CD14-positive monocyte (primary cell): ENCODE data around the gene EXOC6B. TPM values are rescaled to one million over a fixed set of nuclear protein-coding genes. Genes with fewer than 3 reads are reported as not detected.

Source experiments
- DNase-seq, 3 donors: peaks; one replicate each; pipeline ENCODE4 v3.0.0-alpha.2; 2011 to 2022
- H2AFZ ChIP-seq: 2 replicates; pipeline ENCODE4 v1.6.0; 2012; ENCODE audit warnings: mild to moderate bottlenecking, low read depth, low read length, inconsistent platforms; ENCODE audit not compliant: insufficient read depth, poor library complexity, severe bottlenecking
- H3K27ac ChIP-seq, 2 donors: 1 replicate in 1 of 2; 2 replicates in 1 of 2; pipeline ENCODE4 v1.5.1; 2012 to 2013; ENCODE audit warnings: low read length in 2 of 2, control low read depth in 1 of 2, inconsistent platforms in 1 of 2, low read depth in 1 of 2, mild to moderate bottlenecking in 1 of 2
- H3K27me3 ChIP-seq, 2 donors: one replicate each; pipeline versions ENCODE4 v1.6.0 to v1.6.1; 2011 to 2013; ENCODE audit warnings: low read length in 2 of 2; ENCODE audit not compliant: control insufficient read depth in 2 of 2, insufficient read depth in 2 of 2
- H3K36me3 ChIP-seq, 2 donors: replicated peaks in 1 of 2; 1 replicate in 1 of 2; 2 replicates in 1 of 2; pipeline versions ENCODE4 v1.5.1 to v1.6.1; 2012 to 2013; ENCODE audit warnings: low read length in 2 of 2, control low read depth in 1 of 2, inconsistent platforms in 1 of 2, mild to moderate bottlenecking in 1 of 2; ENCODE audit not compliant: insufficient read depth in 2 of 2, control insufficient read depth in 1 of 2
- H3K4me1 ChIP-seq, 2 donors: 1 replicate in 1 of 2; 2 replicates in 1 of 2; pipeline versions ENCODE4 v1.5.1 to v1.6.1; 2012 to 2013; ENCODE audit warnings: low read length in 2 of 2, control low read depth in 1 of 2, inconsistent platforms in 1 of 2, mild to moderate bottlenecking in 1 of 2, moderate library complexity in 1 of 2; ENCODE audit not compliant: insufficient read depth in 2 of 2, control insufficient read depth in 1 of 2
- H3K4me2 ChIP-seq: replicated peaks from 2 replicates; pipeline ENCODE3; 2012; ENCODE audit warnings: low read length, moderate library complexity, mild to moderate bottlenecking; ENCODE audit not compliant: poor library complexity, severe bottlenecking; ENCODE audit errors: extremely low read depth
- H3K4me3 ChIP-seq, 3 experiments: fragments of 200-600 bp in 1 of 3; sonication (generic) in 1 of 3; replicated peaks in 1 of 3; 1 replicate in 2 of 3; 2 replicates in 1 of 3; pipeline ENCODE4 v1.5.1; 2011 to 2013; ENCODE audit warnings: low read length in 3 of 3, mild to moderate bottlenecking in 3 of 3, control low read depth in 2 of 3, low read depth in 2 of 3, inconsistent platforms in 1 of 3, moderate library complexity in 1 of 3
- H3K79me2 ChIP-seq: 2 replicates; pipeline ENCODE4 v1.6.0; 2012; ENCODE audit warnings: mild to moderate bottlenecking, control low read depth, inconsistent platforms, low read length, moderate library complexity; ENCODE audit not compliant: insufficient read depth
- H3K9ac ChIP-seq: 2 replicates; pipeline ENCODE4 v1.6.0; 2017; ENCODE audit warnings: low read length, mild to moderate bottlenecking; ENCODE audit not compliant: insufficient read depth, poor library complexity, severe bottlenecking
- H3K9me3 ChIP-seq, 2 donors: replicated peaks in 1 of 2; 1 replicate in 1 of 2; 2 replicates in 1 of 2; pipeline versions ENCODE4 v1.5.1 to v1.6.1; 2012 to 2013; ENCODE audit warnings: low read length in 2 of 2, control low read depth in 1 of 2; ENCODE audit not compliant: control insufficient read depth in 1 of 2, insufficient read depth in 1 of 2
- H4K20me1 ChIP-seq: 2 replicates; pipeline ENCODE4 v1.6.0; 2012; ENCODE audit warnings: mild to moderate bottlenecking, low read length, control low read depth, moderate library complexity; ENCODE audit not compliant: insufficient read depth
- H3K27ac Mint-ChIP-seq, 7 donors: one replicate each; pipeline ENCODE4 v1.8.0; 2020; ENCODE audit warnings: mild to moderate bottlenecking in 7 of 7, mixed read lengths in 7 of 7, moderate library complexity in 6 of 7, inconsistent platforms in 2 of 7
- H3K27me3 Mint-ChIP-seq, 3 donors: one replicate each; pipeline ENCODE4 v1.8.0; 2021 to 2022; ENCODE audit warnings: low read depth in 3 of 3, mild to moderate bottlenecking in 3 of 3, mixed read lengths in 3 of 3, moderate library complexity in 3 of 3, inconsistent platforms in 1 of 3
- H3K36me3 Mint-ChIP-seq, 2 donors: one replicate each; pipeline ENCODE4 v1.8.0; 2020; ENCODE audit warnings: mixed read lengths in 2 of 2, inconsistent platforms in 1 of 2, mild to moderate bottlenecking in 1 of 2
- H3K4me1 Mint-ChIP-seq: one replicate; pipeline ENCODE4 v1.8.0; 2020; ENCODE audit warnings: mild to moderate bottlenecking, mixed read lengths
- H3K4me3 Mint-ChIP-seq, 2 donors: one replicate each; pipeline ENCODE4 v1.8.0; 2020; ENCODE audit warnings: mild to moderate bottlenecking in 2 of 2, mixed read lengths in 2 of 2, moderate library complexity in 1 of 2
- H3K9me3 Mint-ChIP-seq, 7 donors: one replicate each; pipeline ENCODE4 v1.8.0; 2020 to 2022; ENCODE audit warnings: mixed read lengths in 7 of 7, mild to moderate bottlenecking in 6 of 7, moderate library complexity in 6 of 7, inconsistent platforms in 2 of 7
- WGBS: methylation state at CpG from one replicate; pipeline ENCODE4 v1.1.5; 2013; ENCODE audit warnings: missing lambda C conversion rate; ENCODE audit not compliant: insufficient coverage; 5-methylcytosine and 5-hydroxymethylcytosine counted together
- intact Hi-C, 2 donors: fragments of 100-400 bp; cut with micrococcal nuclease; formaldehyde crosslinking; loops; one replicate each; pipeline versions ENCODE4 v1.15.0 to v1.15.1; 2023
- polyA plus RNA-seq, 3 donors: library from polyadenylated mRNA; depleted of rRNA in 1 of 3; unstranded in 2 of 3; stranded (reverse) in 1 of 3; fragments of 300-500 nt in 2 of 3; fragments of >200 nt in 1 of 3; fragmentation: Illumina TruSeq in 2 of 3; gene quantifications; 1 replicate in 2 of 3; 2 replicates in 1 of 3; pipeline ENCODE4 v1.2.3, GENCODE V29; 2012 to 2021
- TF ChIP-seq, protein P1 (sequence below): fragments of 200-600 bp; IDR thresholded peaks from one replicate; pipeline ENCODE4 v1.8.0; 2022; ENCODE audit warnings: antibody characterized with exemption, mild to moderate bottlenecking

EXOC6B gene
- polyA plus RNA-seq, 3 donors = 1.8 to 2.8 (median 2.1) TPM

DNA sequence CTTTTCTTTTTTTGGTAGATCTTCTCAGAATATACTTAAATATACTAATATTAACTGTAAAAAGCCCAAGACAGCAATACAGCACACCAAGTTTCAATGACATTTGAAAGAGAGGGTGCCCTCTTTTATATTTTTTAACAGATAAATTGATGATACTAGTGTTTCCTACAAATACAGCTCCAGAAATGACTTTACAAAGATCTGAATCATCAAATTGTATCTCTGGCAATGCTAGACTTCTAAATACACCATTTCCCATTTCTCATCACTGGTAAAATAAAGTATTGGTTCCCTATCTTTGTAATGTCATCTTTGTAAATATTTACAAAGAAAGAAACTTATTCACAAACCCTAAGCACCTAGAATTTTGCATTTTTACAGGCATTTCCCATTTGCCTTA is 281.3 kb downstream of the EXOC6B start:
- H3K9me3 Mint-ChIP-seq = peaks cover 0 to 3% (median 0%) of the 10 kb centered on the region in 7 donors
- no peaks in the 10 kb centered on the region for H3K9me3 ChIP-seq
- no peaks in the 10 kb centered on the region for H4K20me1 ChIP-seq
- H3K27me3 ChIP-seq = no peaks in the 10 kb centered on the region
- H3K4me1 Mint-ChIP-seq = no peaks in the 10 kb centered on the region
- no peaks in the 10 kb centered on the region for H3K4me1 ChIP-seq
- no peak overlapping the region for H3K27ac Mint-ChIP-seq
- no peak overlapping the region for H3K4me2 ChIP-seq
- no peak overlapping the region for H2AFZ ChIP-seq
- DNase-seq = no peak
- H3K4me3 Mint-ChIP-seq = no peak overlapping the region
- H3K79me2 ChIP-seq = no peaks in the 10 kb centered on the region
- intact Hi-C loops = no loop called here
- H3K36me3 Mint-ChIP-seq = no peaks in the 10 kb centered on the region
- peaks cover 0 to 2% (median 0%) of the 10 kb centered on the region in 3 donors for H3K27me3 Mint-ChIP-seq
- no peak overlapping the region for H3K27ac ChIP-seq
- H3K4me3 ChIP-seq = no peak overlapping the region
- no peaks in the 10 kb centered on the region for H3K36me3 ChIP-seq
- no peak overlapping the region for H3K9ac ChIP-seq
- TF ChIP-seq, protein P1, sequence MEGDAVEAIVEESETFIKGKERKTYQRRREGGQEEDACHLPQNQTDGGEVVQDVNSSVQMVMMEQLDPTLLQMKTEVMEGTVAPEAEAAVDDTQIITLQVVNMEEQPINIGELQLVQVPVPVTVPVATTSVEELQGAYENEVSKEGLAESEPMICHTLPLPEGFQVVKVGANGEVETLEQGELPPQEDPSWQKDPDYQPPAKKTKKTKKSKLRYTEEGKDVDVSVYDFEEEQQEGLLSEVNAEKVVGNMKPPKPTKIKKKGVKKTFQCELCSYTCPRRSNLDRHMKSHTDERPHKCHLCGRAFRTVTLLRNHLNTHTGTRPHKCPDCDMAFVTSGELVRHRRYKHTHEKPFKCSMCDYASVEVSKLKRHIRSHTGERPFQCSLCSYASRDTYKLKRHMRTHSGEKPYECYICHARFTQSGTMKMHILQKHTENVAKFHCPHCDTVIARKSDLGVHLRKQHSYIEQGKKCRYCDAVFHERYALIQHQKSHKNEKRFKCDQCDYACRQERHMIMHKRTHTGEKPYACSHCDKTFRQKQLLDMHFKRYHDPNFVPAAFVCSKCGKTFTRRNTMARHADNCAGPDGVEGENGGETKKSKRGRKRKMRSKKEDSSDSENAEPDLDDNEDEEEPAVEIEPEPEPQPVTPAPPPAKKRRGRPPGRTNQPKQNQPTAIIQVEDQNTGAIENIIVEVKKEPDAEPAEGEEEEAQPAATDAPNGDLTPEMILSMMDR = no peak

DNA sequence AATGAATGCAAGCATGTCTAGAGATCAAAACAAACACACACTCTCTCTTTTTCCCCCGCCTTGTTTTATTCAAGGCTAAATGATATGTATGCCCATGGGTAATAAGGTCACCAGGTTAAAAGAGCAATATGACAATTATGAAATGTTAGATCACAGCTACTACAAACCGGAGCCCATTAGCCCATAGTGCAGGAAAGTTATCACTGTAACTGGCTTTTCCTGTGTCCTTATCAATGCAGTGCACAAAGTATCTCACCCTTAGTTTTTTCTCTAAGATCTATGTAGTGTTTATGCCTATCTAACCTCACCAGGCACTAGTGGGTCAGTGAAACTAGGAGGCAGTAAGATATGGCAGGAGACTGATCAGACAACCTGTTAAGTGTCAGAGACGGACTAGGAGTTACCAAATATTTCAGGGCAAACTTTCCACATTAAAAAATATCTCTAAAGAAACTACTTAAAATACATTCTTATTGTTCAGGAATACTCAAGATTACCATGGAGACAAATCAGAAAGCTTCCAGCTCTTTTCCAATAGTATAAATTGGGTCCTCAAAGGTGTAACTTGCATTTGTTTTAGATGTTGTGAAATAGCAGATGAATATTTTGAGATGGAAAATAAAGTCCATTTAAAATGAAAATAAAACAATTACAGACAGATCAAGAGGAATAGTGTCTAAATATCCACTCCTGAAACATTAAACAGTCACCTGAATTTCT is 282.2 kb downstream of the EXOC6B start:
- H3K9me3 ChIP-seq = no peaks in the 10 kb centered on the region
- H3K27me3 Mint-ChIP-seq = peaks cover 0 to 2% (median 0%) of the 10 kb centered on the region in 3 donors
- TF ChIP-seq, protein P1 = no peak
- no peak overlapping the region for H3K4me3 Mint-ChIP-seq
- H3K4me3 ChIP-seq = no peak overlapping the region
- no peaks in the 10 kb centered on the region for H3K27me3 ChIP-seq
- no peak overlapping the region for H3K9ac ChIP-seq
- no peak for DNase-seq
- H3K27ac ChIP-seq = no peak overlapping the region
- no peak overlapping the region for H2AFZ ChIP-seq
- no peaks in the 10 kb centered on the region for H3K36me3 ChIP-seq
- WGBS = no CpG with 5 or more reads among the region's 3 CpGs
- H3K4me2 ChIP-seq = no peak overlapping the region
- no peaks in the 10 kb centered on the region for H4K20me1 ChIP-seq
- H3K4me1 Mint-ChIP-seq = no peaks in the 10 kb centered on the region
- no peaks in the 10 kb centered on the region for H3K4me1 ChIP-seq
- no peaks in the 10 kb centered on the region for H3K79me2 ChIP-seq
- H3K9me3 Mint-ChIP-seq = peaks cover 0 to 5% (median 0%) of the 10 kb centered on the region in 7 donors
- intact Hi-C loops = no loop called here
- H3K36me3 Mint-ChIP-seq = no peaks in the 10 kb centered on the region
- H3K27ac Mint-ChIP-seq = no peak overlapping the region
